Endothelial cell (in vitro differentiated cells): ENCODE data around the gene HNRNPH1. TPM values are rescaled to one million over a fixed set of nuclear protein-coding genes. Genes with fewer than 3 reads are reported as not detected.

Experiments
- DNase-seq: peaks from one replicate; pipeline ENCODE4 v3.0.0; 2021; ENCODE audit warnings: low spot score
- H3K27ac Mint-ChIP-seq: one replicate; pipeline ENCODE4 v1.8.0; 2021; ENCODE audit warnings: mixed read lengths, inconsistent platforms; ENCODE audit not compliant: unreplicated experiment
- H3K27me3 Mint-ChIP-seq: one replicate; pipeline ENCODE4 v1.8.0; 2021; ENCODE audit warnings: mild to moderate bottlenecking, moderate library complexity, mixed read lengths, inconsistent platforms; ENCODE audit not compliant: unreplicated experiment
- H3K36me3 Mint-ChIP-seq: one replicate; pipeline ENCODE4 v1.8.0; 2021; ENCODE audit warnings: mild to moderate bottlenecking, low read depth, mixed read lengths, inconsistent platforms; ENCODE audit not compliant: unreplicated experiment
- H3K4me1 Mint-ChIP-seq: one replicate; pipeline ENCODE4 v1.8.0; 2021; ENCODE audit warnings: mild to moderate bottlenecking, mixed read lengths, inconsistent platforms; ENCODE audit not compliant: unreplicated experiment
- H3K4me3 Mint-ChIP-seq: one replicate; pipeline ENCODE4 v1.8.0; 2021; ENCODE audit warnings: mild to moderate bottlenecking, mixed read lengths, inconsistent platforms; ENCODE audit not compliant: unreplicated experiment
- H3K9me3 Mint-ChIP-seq: one replicate; pipeline ENCODE4 v1.8.0; 2021; ENCODE audit warnings: mixed read lengths, inconsistent platforms; ENCODE audit not compliant: unreplicated experiment
- total RNA-seq: library from RNA; stranded (reverse); fragmentation: NEBNext Ultra II Directional; extraction: Animal tissue kit (Norgen Biotek cat#: 25700); gene quantifications from one replicate; pipeline ENCODE4 v1.2.1, GENCODE V29; 2021; ENCODE audit not compliant: unreplicated experiment
- TF ChIP-seq, protein P1 (sequence below): fragments of 200-600 bp; sonication (generic); IDR thresholded peaks from one replicate; pipeline ENCODE4 v1.5.0; 2021; ENCODE audit warnings: antibody characterized with exemption; ENCODE audit not compliant: unreplicated experiment

HNRNPH1 gene
- total RNA-seq, 1 donor from 2014 or later = 852 TPM

DNA sequence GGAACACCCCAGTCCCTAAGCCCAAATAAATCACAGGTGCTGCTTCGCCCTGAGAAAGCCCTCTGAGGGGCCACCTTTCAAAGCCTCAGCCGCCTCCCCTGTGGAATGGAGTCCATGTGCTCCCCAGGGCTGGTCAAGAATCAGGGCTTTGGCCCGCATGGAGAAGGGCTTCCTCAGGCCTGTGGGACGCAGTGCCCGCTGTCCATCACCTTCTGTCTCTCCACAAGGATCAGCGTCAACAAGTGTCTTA, 16.6 kb downstream of the HNRNPH1 start:
- H3K27ac Mint-ChIP-seq = peak overlapping the region; percentile 25
- H3K9me3 Mint-ChIP-seq = no peaks in the 10 kb centered on the region
- DNase-seq = no peak
- peaks cover 46% of the 10 kb centered on the region for H3K36me3 Mint-ChIP-seq
- peaks cover 15% of the 10 kb centered on the region for H3K4me1 Mint-ChIP-seq
- no peak overlapping the region for H3K4me3 Mint-ChIP-seq
- peaks cover 51% of the 10 kb centered on the region for H3K27me3 Mint-ChIP-seq
- TF ChIP-seq, protein P1, sequence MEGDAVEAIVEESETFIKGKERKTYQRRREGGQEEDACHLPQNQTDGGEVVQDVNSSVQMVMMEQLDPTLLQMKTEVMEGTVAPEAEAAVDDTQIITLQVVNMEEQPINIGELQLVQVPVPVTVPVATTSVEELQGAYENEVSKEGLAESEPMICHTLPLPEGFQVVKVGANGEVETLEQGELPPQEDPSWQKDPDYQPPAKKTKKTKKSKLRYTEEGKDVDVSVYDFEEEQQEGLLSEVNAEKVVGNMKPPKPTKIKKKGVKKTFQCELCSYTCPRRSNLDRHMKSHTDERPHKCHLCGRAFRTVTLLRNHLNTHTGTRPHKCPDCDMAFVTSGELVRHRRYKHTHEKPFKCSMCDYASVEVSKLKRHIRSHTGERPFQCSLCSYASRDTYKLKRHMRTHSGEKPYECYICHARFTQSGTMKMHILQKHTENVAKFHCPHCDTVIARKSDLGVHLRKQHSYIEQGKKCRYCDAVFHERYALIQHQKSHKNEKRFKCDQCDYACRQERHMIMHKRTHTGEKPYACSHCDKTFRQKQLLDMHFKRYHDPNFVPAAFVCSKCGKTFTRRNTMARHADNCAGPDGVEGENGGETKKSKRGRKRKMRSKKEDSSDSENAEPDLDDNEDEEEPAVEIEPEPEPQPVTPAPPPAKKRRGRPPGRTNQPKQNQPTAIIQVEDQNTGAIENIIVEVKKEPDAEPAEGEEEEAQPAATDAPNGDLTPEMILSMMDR = no peak

DNA sequence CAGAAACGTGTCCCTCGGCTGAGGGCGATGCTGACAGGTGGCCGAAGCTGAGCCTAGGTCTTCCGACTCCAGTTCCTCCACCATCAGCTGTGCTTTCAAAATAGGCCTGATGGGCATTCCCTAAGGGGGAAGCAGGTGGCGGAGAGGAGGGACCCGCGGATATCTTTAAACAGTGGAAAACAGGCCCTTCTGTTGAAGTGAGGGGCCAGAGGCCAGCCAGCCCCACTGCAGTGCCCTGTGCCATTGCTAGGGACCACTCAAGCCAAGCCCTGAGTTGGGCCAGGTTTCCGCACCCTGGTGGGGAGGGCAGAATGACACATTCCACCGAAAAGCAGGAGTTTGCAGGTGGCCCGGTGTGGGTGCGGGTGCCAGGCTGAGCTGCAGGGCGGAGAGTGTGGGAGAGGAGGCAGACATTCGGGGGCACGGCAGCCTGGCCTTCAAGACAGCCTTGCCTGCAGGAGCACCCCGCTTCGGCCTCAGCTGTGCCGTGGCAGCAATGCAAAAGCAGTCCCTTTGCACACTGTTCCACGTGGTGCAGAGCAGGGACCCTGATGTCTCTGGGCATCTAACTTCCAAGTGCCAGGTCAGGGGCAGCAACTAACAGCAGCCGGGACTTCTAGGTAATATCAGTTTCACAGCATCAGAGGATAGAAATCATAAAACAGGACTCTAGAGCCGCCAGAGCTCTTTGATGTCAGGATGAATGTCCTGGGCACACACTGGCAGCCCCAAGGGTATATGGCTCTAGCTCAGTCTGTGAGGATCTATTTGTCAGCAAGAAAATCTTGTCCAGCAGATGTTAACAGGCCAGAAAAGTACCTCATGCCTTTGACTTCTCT, 17.2 kb downstream of the HNRNPH1 start:
- H3K4me3 Mint-ChIP-seq = no peak overlapping the region
- TF ChIP-seq, protein P1 = no peak
- peak overlapping the region; percentile 8 for H3K27ac Mint-ChIP-seq
- DNase-seq = no peak
- H3K36me3 Mint-ChIP-seq = peaks cover 43% of the 10 kb centered on the region
- peaks cover 51% of the 10 kb centered on the region for H3K27me3 Mint-ChIP-seq
- H3K9me3 Mint-ChIP-seq = no peaks in the 10 kb centered on the region
- peaks cover 15% of the 10 kb centered on the region for H3K4me1 Mint-ChIP-seq

DNA sequence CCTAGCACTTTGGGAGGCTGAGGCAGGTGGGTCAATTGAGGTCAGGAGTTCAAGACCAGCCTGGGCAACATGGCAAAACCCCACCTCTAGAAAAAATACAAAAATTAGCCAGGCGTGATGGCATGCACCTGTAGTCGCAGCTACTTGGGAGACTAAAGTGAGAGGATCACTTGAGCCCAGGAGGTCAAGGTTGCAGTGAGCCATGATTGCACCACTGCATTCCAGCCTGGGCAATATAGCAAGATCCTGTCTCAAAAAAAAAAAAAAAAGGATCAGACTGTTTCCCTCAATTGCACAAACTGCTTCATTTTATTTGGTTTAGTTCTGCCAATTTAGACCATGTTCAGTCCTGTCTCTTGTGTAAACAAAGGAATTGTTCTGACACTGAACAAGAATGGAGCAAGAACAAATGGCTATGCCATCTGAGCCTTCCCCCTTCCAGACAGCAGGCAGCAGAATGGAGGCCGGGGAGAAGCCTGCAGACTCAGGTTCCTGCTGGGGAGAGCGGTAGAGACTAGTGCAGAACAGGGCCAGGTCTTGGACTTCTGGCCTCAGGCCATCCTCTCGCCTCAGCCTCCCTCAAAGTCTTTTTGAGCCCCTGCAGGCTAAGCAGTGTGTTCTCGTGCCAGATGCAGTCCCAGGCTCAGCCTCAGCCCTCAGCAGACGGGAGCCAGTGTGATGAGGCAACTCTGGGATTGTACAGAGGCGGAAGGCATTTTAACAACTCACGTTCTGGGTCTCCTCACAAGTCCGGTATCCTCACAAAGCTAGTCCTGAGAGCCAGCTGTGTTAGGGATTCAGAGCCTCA, 18.2 kb downstream of the HNRNPH1 start:
- Mint-ChIP-seq H3K4me3 (no peak overlapping the region), H3K9me3 (no peaks in the 10 kb centered on the region), H3K4me1 (peaks cover 10% of the 10 kb centered on the region), H3K36me3 (peaks cover 37% of the 10 kb centered on the region), H3K27me3 (peaks cover 47% of the 10 kb centered on the region), H3K27ac (peak overlapping the region; percentile 8)
- DNase-seq = no peak
- TF ChIP-seq, protein P1 = no peak

DNA sequence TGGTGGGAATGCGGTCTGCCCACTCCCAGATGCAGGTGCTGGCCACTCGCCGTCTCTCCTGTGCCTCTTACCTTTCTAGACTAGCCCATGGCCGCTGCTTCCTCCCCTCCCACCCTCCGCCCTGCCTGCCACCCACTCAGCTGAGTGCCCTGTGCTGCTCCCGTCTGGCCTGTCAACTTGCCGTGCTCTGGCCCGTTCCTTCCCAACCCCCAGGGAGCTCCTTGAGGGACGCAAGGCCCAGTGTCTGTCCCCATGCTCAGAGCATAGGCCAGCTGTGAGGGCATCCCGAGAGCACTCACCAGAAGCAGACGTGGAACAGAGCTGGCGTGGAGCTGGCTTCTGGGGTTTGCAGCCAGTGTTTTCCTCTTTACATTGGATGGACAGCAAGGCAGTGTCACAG, 20.2 kb downstream of the HNRNPH1 start:
- Mint-ChIP-seq H3K27ac (no peak overlapping the region), H3K4me1 (peaks cover 13% of the 10 kb centered on the region), H3K27me3 (peaks cover 39% of the 10 kb centered on the region), H3K36me3 (peaks cover 39% of the 10 kb centered on the region), H3K4me3 (no peak overlapping the region), H3K9me3 (no peaks in the 10 kb centered on the region)
- TF ChIP-seq, protein P1 = no peak
- DNase-seq = no peak
